CD14-positive monocyte (primary cell): ENCODE results near the gene UNCX. TPM values are rescaled to one million over a fixed set of nuclear protein-coding genes. Genes with fewer than 3 reads are reported as not detected.

Source experiments
- DNase-seq, 3 donors: peaks; one replicate each; pipeline ENCODE4 v3.0.0-alpha.2; 2011 to 2022
- H2AFZ ChIP-seq: 2 replicates; pipeline ENCODE4 v1.6.0; 2012; ENCODE audit warnings: mild to moderate bottlenecking, low read depth, low read length, inconsistent platforms; ENCODE audit not compliant: insufficient read depth, poor library complexity, severe bottlenecking
- H3K27ac ChIP-seq, 2 donors: 1 replicate in 1 of 2; 2 replicates in 1 of 2; pipeline ENCODE4 v1.5.1; 2012 to 2013; ENCODE audit warnings: low read length in 2 of 2, control low read depth in 1 of 2, inconsistent platforms in 1 of 2, low read depth in 1 of 2, mild to moderate bottlenecking in 1 of 2
- H3K27me3 ChIP-seq, 2 donors: one replicate each; pipeline versions ENCODE4 v1.6.0 to v1.6.1; 2011 to 2013; ENCODE audit warnings: low read length in 2 of 2; ENCODE audit not compliant: control insufficient read depth in 2 of 2, insufficient read depth in 2 of 2
- H3K36me3 ChIP-seq, 2 donors: replicated peaks in 1 of 2; 1 replicate in 1 of 2; 2 replicates in 1 of 2; pipeline versions ENCODE4 v1.5.1 to v1.6.1; 2012 to 2013; ENCODE audit warnings: low read length in 2 of 2, control low read depth in 1 of 2, inconsistent platforms in 1 of 2, mild to moderate bottlenecking in 1 of 2; ENCODE audit not compliant: insufficient read depth in 2 of 2, control insufficient read depth in 1 of 2
- H3K4me1 ChIP-seq, 2 donors: 1 replicate in 1 of 2; 2 replicates in 1 of 2; pipeline versions ENCODE4 v1.5.1 to v1.6.1; 2012 to 2013; ENCODE audit warnings: low read length in 2 of 2, control low read depth in 1 of 2, inconsistent platforms in 1 of 2, mild to moderate bottlenecking in 1 of 2, moderate library complexity in 1 of 2; ENCODE audit not compliant: insufficient read depth in 2 of 2, control insufficient read depth in 1 of 2
- H3K4me2 ChIP-seq: replicated peaks from 2 replicates; pipeline ENCODE3; 2012; ENCODE audit warnings: low read length, moderate library complexity, mild to moderate bottlenecking; ENCODE audit not compliant: poor library complexity, severe bottlenecking; ENCODE audit errors: extremely low read depth
- H3K4me3 ChIP-seq, 3 experiments: fragments of 200-600 bp in 1 of 3; sonication (generic) in 1 of 3; replicated peaks in 1 of 3; 1 replicate in 2 of 3; 2 replicates in 1 of 3; pipeline ENCODE4 v1.5.1; 2011 to 2013; ENCODE audit warnings: low read length in 3 of 3, mild to moderate bottlenecking in 3 of 3, control low read depth in 2 of 3, low read depth in 2 of 3, inconsistent platforms in 1 of 3, moderate library complexity in 1 of 3
- H3K79me2 ChIP-seq: 2 replicates; pipeline ENCODE4 v1.6.0; 2012; ENCODE audit warnings: mild to moderate bottlenecking, control low read depth, inconsistent platforms, low read length, moderate library complexity; ENCODE audit not compliant: insufficient read depth
- H3K9ac ChIP-seq: 2 replicates; pipeline ENCODE4 v1.6.0; 2017; ENCODE audit warnings: low read length, mild to moderate bottlenecking; ENCODE audit not compliant: insufficient read depth, poor library complexity, severe bottlenecking
- H3K9me3 ChIP-seq, 2 donors: replicated peaks in 1 of 2; 1 replicate in 1 of 2; 2 replicates in 1 of 2; pipeline versions ENCODE4 v1.5.1 to v1.6.1; 2012 to 2013; ENCODE audit warnings: low read length in 2 of 2, control low read depth in 1 of 2; ENCODE audit not compliant: control insufficient read depth in 1 of 2, insufficient read depth in 1 of 2
- H4K20me1 ChIP-seq: 2 replicates; pipeline ENCODE4 v1.6.0; 2012; ENCODE audit warnings: mild to moderate bottlenecking, low read length, control low read depth, moderate library complexity; ENCODE audit not compliant: insufficient read depth
- H3K27ac Mint-ChIP-seq, 7 donors: one replicate each; pipeline ENCODE4 v1.8.0; 2020; ENCODE audit warnings: mild to moderate bottlenecking in 7 of 7, mixed read lengths in 7 of 7, moderate library complexity in 6 of 7, inconsistent platforms in 2 of 7
- H3K27me3 Mint-ChIP-seq, 3 donors: one replicate each; pipeline ENCODE4 v1.8.0; 2021 to 2022; ENCODE audit warnings: low read depth in 3 of 3, mild to moderate bottlenecking in 3 of 3, mixed read lengths in 3 of 3, moderate library complexity in 3 of 3, inconsistent platforms in 1 of 3
- H3K36me3 Mint-ChIP-seq, 2 donors: one replicate each; pipeline ENCODE4 v1.8.0; 2020; ENCODE audit warnings: mixed read lengths in 2 of 2, inconsistent platforms in 1 of 2, mild to moderate bottlenecking in 1 of 2
- H3K4me1 Mint-ChIP-seq: one replicate; pipeline ENCODE4 v1.8.0; 2020; ENCODE audit warnings: mild to moderate bottlenecking, mixed read lengths
- H3K4me3 Mint-ChIP-seq, 2 donors: one replicate each; pipeline ENCODE4 v1.8.0; 2020; ENCODE audit warnings: mild to moderate bottlenecking in 2 of 2, mixed read lengths in 2 of 2, moderate library complexity in 1 of 2
- H3K9me3 Mint-ChIP-seq, 7 donors: one replicate each; pipeline ENCODE4 v1.8.0; 2020 to 2022; ENCODE audit warnings: mixed read lengths in 7 of 7, mild to moderate bottlenecking in 6 of 7, moderate library complexity in 6 of 7, inconsistent platforms in 2 of 7
- CTCF ChIP-seq: fragments of 200-600 bp; IDR thresholded peaks from one replicate; pipeline ENCODE4 v1.8.0; 2022; ENCODE audit warnings: antibody characterized with exemption, mild to moderate bottlenecking
- WGBS: methylation state at CpG from one replicate; pipeline ENCODE4 v1.1.5; 2013; ENCODE audit warnings: missing lambda C conversion rate; ENCODE audit not compliant: insufficient coverage; 5-methylcytosine and 5-hydroxymethylcytosine counted together
- intact Hi-C, 2 donors: fragments of 100-400 bp; cut with micrococcal nuclease; formaldehyde crosslinking; loops; one replicate each; pipeline versions ENCODE4 v1.15.0 to v1.15.1; 2023
- polyA plus RNA-seq, 3 donors: library from polyadenylated mRNA; depleted of rRNA in 1 of 3; unstranded in 2 of 3; stranded (reverse) in 1 of 3; fragments of 300-500 nt in 2 of 3; fragments of >200 nt in 1 of 3; fragmentation: Illumina TruSeq in 2 of 3; gene quantifications; 1 replicate in 2 of 3; 2 replicates in 1 of 3; pipeline ENCODE4 v1.2.3, GENCODE V29; 2012 to 2021

Gene UNCX
- polyA plus RNA-seq, 3 donors: not detected

- H3K27me3 ChIP-seq: peaks cover 51 to 78% of the 10 kb centered on the region in 2 donors
- Mint-ChIP-seq H3K4me3 (peak overlapping the region in 1 of 2 donors; percentile 86), H3K27ac (no peak overlapping the region), H3K4me1 (peaks cover 14% of the 10 kb centered on the region), H3K9me3 (peaks cover 0 to 35% (median 6%) of the 10 kb centered on the region in 7 donors), H3K36me3 (peaks cover 0 to 9% of the 10 kb centered on the region in 2 donors), H3K27me3 (peaks cover 75 to 82% (median 81%) of the 10 kb centered on the region in 3 donors)
- no peak overlapping the region for H2AFZ ChIP-seq
- no peaks in the 10 kb centered on the region for H3K36me3 ChIP-seq
- H3K9me3 ChIP-seq: peaks cover 0 to 7% of the 10 kb centered on the region in 2 donors
- 7% methylated on average over 18 of the region's 40 CpGs for WGBS
- no peak for DNase-seq
- H3K4me2 ChIP-seq: no peak overlapping the region
- H3K79me2 ChIP-seq: no peaks in the 10 kb centered on the region
- intact Hi-C loops: no loop called here
- no peaks in the 10 kb centered on the region for H4K20me1 ChIP-seq
- TF ChIP-seq CTCF: no peak
- H3K4me3 ChIP-seq: no peak overlapping the region
- peaks cover 7 to 8% of the 10 kb centered on the region in 2 donors for H3K4me1 ChIP-seq
- no peak overlapping the region for H3K27ac ChIP-seq
- H3K9ac ChIP-seq: no peak overlapping the region
Observed at GRCh38 chr7:1231214-1232102, 1.2 kb upstream of the UNCX start.

GRCh38 chr7:1232103-1232466 is 587 bp upstream of the UNCX start:
- no peak for DNase-seq
- no CpG with 5 or more reads among the region's 12 CpGs for WGBS
- H4K20me1 ChIP-seq: no peaks in the 10 kb centered on the region
- H3K4me3 ChIP-seq: no peak overlapping the region
- peaks cover 0 to 35% (median 8%) of the 10 kb centered on the region in 7 donors for H3K9me3 Mint-ChIP-seq
- intact Hi-C loops: no loop called here
- H3K27ac ChIP-seq: no peak overlapping the region
- no peak overlapping the region for H3K9ac ChIP-seq
- H3K27ac Mint-ChIP-seq: no peak overlapping the region
- H3K4me2 ChIP-seq: no peak overlapping the region
- H3K79me2 ChIP-seq: no peaks in the 10 kb centered on the region
- H3K36me3 ChIP-seq: no peaks in the 10 kb centered on the region
- peak overlapping the region in 1 of 2 donors; percentile 86 for H3K4me3 Mint-ChIP-seq
- peaks cover 7 to 8% of the 10 kb centered on the region in 2 donors for H3K4me1 ChIP-seq
- no peak for TF ChIP-seq CTCF
- H3K36me3 Mint-ChIP-seq: peaks cover 0 to 9% of the 10 kb centered on the region in 2 donors
- peaks cover 52 to 75% of the 10 kb centered on the region in 2 donors for H3K27me3 ChIP-seq
- peaks cover 14% of the 10 kb centered on the region for H3K4me1 Mint-ChIP-seq
- peaks cover 0 to 7% of the 10 kb centered on the region in 2 donors for H3K9me3 ChIP-seq
- peaks cover 71 to 79% (median 77%) of the 10 kb centered on the region in 3 donors for H3K27me3 Mint-ChIP-seq
- H2AFZ ChIP-seq: no peak overlapping the region
